PC-3 (cell line): ENCODE data around the gene SECISBP2L. TPM values are rescaled to one million over a fixed set of nuclear protein-coding genes. Genes with fewer than 3 reads are reported as not detected.
A peak's percentile ranks its signal among the peaks of the same experiment; 100 is the strongest.

Experiments used
- ATAC-seq: fragments of 200-7000 bp; cut with Tn5 transposase; 2 replicates; pipeline ENCODE4 v1.9.1; 2020; ENCODE audit warnings: mild to moderate bottlenecking, moderate library complexity
- BruUV-seq: library from RNA; stranded (reverse); fragments of 400-500 nt; replicated peaks from 2 replicates; lab custom pipeline; 2021; lab: Mats Ljungman, UMichigan
- CTCF ChIA-PET: fragments of 300-600 bp; sonication (Branson Sonifier 250); formaldehyde crosslinking; loops from one replicate; lab custom pipeline; 2022; ENCODE audit warnings: antibody characterized with exemption; lab: Charles Lee
- POLR2A ChIA-PET: fragments of 300-600 bp; sonication (Branson Sonifier 250); formaldehyde crosslinking; loops from one replicate; lab custom pipeline; 2022; ENCODE audit warnings: antibody characterized with exemption; ENCODE audit not compliant: unreplicated experiment; lab: Charles Lee
- DNase-seq: peaks from one replicate; pipeline ENCODE4 v3.0.0-alpha.2; 2015
- H2AFZ ChIP-seq: fragments of 300-600 bp; sonication (generic); 2 replicates; pipeline ENCODE4 v1.6.0; 2016; ENCODE audit warnings: antibody characterized with exemption, low read length
- H3F3A ChIP-seq: fragments of 300-600 bp; sonication (generic); one replicate; pipeline ENCODE4 v1.6.0; 2017; ENCODE audit warnings: antibody characterized with exemption, low read length, control low read depth, mild to moderate bottlenecking; ENCODE audit not compliant: unreplicated experiment
- H3K27ac ChIP-seq: fragments of 300-600 bp; sonication (generic); 2 replicates; pipeline ENCODE4 v1.5.1; 2016; ENCODE audit warnings: mild to moderate bottlenecking, low read length
- H3K27me3 ChIP-seq: fragments of 300-600 bp; sonication (generic); 2 replicates; pipeline ENCODE4 v1.6.1; 2016; ENCODE audit warnings: low read length, mixed read lengths
- H3K36me3 ChIP-seq: fragments of 300-600 bp; sonication (generic); 2 replicates; pipeline ENCODE4 v1.6.1; 2016; ENCODE audit warnings: low read depth, mixed run types, low read length, mixed read lengths
- H3K4me1 ChIP-seq: fragments of 300-600 bp; sonication (generic); 2 replicates; pipeline ENCODE4 v1.5.1; 2016; ENCODE audit warnings: low read length; ENCODE audit not compliant: insufficient read depth
- H3K4me2 ChIP-seq: fragments of 300-600 bp; sonication (generic); 2 replicates; pipeline ENCODE4 v1.6.0; 2016; ENCODE audit warnings: low read length
- H3K4me3 ChIP-seq: fragments of 300-600 bp; sonication (generic); 2 replicates; pipeline ENCODE4 v1.5.1; 2016; ENCODE audit warnings: mild to moderate bottlenecking, low read length, mixed read lengths
- H3K79me2 ChIP-seq: fragments of 300-600 bp; sonication (generic); 2 replicates; pipeline ENCODE4 v1.6.1; 2017; ENCODE audit warnings: low read length, mixed read lengths
- H3K9ac ChIP-seq: fragments of 300-600 bp; sonication (generic); 2 replicates; pipeline ENCODE4 v1.6.0; 2016; ENCODE audit warnings: mild to moderate bottlenecking, low read length
- H3K9me2 ChIP-seq: fragments of 300-600 bp; sonication (generic); replicated peaks from 2 replicates; pipeline ENCODE4 v1.6.1; 2016; ENCODE audit warnings: mixed run types, low read length, mixed read lengths
- H3K9me3 ChIP-seq: fragments of 300-600 bp; sonication (generic); 2 replicates; pipeline ENCODE4 v1.6.1; 2016; ENCODE audit warnings: low read length, mixed read lengths
- H4K20me1 ChIP-seq: fragments of 300-600 bp; sonication (generic); 2 replicates; pipeline ENCODE4 v1.6.1; 2016; ENCODE audit warnings: low read length, mixed read lengths
- CTCF ChIP-seq: fragments of 300-600 bp; sonication (generic); conservative IDR thresholded peaks from 2 replicates; pipeline ENCODE4 v1.5.1; 2017; ENCODE audit warnings: antibody characterized with exemption, low read depth, mild to moderate bottlenecking, low read length
- EZH2 ChIP-seq: fragments of 300-600 bp; sonication (generic); IDR thresholded peaks from one replicate; pipeline ENCODE4 v1.6.1; 2017; ENCODE audit warnings: antibody characterized with exemption, mild to moderate bottlenecking, low read length; ENCODE audit not compliant: unreplicated experiment
- EZH2phosphoT487 ChIP-seq: fragments of 300-600 bp; sonication (generic); IDR thresholded peaks from 2 replicates; pipeline ENCODE4 v1.6.1; 2018; ENCODE audit warnings: mild to moderate bottlenecking, antibody characterized with exemption, low read length, borderline replicate concordance
- intact Hi-C: fragments of 100-400 bp; cut with micrococcal nuclease; formaldehyde crosslinking; loops from 2 replicates; pipeline ENCODE4 v1.9.0; 2023
- total RNA-seq: library from RNA; depleted of rRNA; stranded (reverse); fragments of >200 nt; gene quantifications from 2 replicates; pipeline ENCODE4 v1.2.3, GENCODE V29; 2014

Gene SECISBP2L
- total RNA-seq, 1 experiment from 2014 or later: 18.6 TPM

GRCh38 chr15:49036650-49037545, 9.3 kb downstream of the SECISBP2L start:
- H3K4me2 ChIP-seq: peak overlapping the region; percentile 46; the same call in 1 of the 2 replicates
- no peaks in the 10 kb centered on the region for H3F3A ChIP-seq
- BruUV-seq: no TSS peak
- DNase-seq (peak; percentile 76), ATAC-seq (peak; percentile 91)
- H3K9me2 ChIP-seq: no peaks in the 10 kb centered on the region
- H4K20me1 ChIP-seq: no peaks in the 10 kb centered on the region
- intact Hi-C loops: no loop called here
- no peak overlapping the region for H2AFZ ChIP-seq
- peaks cover 33% of the 10 kb centered on the region for H3K79me2 ChIP-seq
- H3K27me3 ChIP-seq: no peaks in the 10 kb centered on the region
- peaks cover 8% of the 10 kb centered on the region; the same call in 1 of the 2 replicates for H3K36me3 ChIP-seq
- H3K4me3 ChIP-seq: no peak overlapping the region
- no peak overlapping the region for H3K27ac ChIP-seq
- TF ChIP-seq CTCF: no peak
- no peak for TF ChIP-seq EZH2
- no peak for TF ChIP-seq EZH2phosphoT487
- peaks cover 29% of the 10 kb centered on the region for H3K4me1 ChIP-seq
- no peaks in the 10 kb centered on the region for H3K9me3 ChIP-seq
- H3K9ac ChIP-seq: no peak overlapping the region
- CTCF ChIA-PET: interaction anchor here (0.6 kb wide), 1 partner anchor 46 kb away, joined by 10 read pairs; no protein-coding TSS in a partner anchor
- POLR2A ChIA-PET: interaction anchor here (0.6 kb wide), 1 partner anchor 9 kb away, joined by 4 read pairs; the partner anchor contains the start of gene SECISBP2L

- Histone ChIP-seq H3K4me1 (peaks cover 29% of the 10 kb centered on the region), H3K9me3 (no peaks in the 10 kb centered on the region), H3K4me2 (no peak overlapping the region), H3K9ac (no peak overlapping the region), H3K4me3 (no peak overlapping the region), H4K20me1 (no peaks in the 10 kb centered on the region), H2AFZ (no peak overlapping the region), H3F3A (no peaks in the 10 kb centered on the region), H3K27ac (no peak overlapping the region), H3K27me3 (no peaks in the 10 kb centered on the region), H3K9me2 (no peaks in the 10 kb centered on the region), H3K79me2 (peaks cover 23% of the 10 kb centered on the region), H3K36me3 (peaks cover 8% of the 10 kb centered on the region; the same call in 1 of the 2 replicates)
- ATAC-seq (no peak), DNase-seq (no peak)
- intact Hi-C loops: no loop called here
- no TSS peak for BruUV-seq
- no peak for TF ChIP-seq EZH2phosphoT487
- ChIA-PET CTCF (interaction anchor here (0.5 kb wide), 1 partner anchor 144 kb away, joined by 5 read pairs; no protein-coding TSS in a partner anchor), POLR2A (no interaction called here)
Observed at GRCh38 chr15:49035825-49036224, 10.4 kb downstream of the SECISBP2L start.

- POLR2A ChIA-PET: no interaction called here
- H3K36me3 ChIP-seq: peaks cover 8% of the 10 kb centered on the region; the same call in 1 of the 2 replicates
- no peak overlapping the region for H3K9ac ChIP-seq
- H3K79me2 ChIP-seq: peaks cover 4% of the 10 kb centered on the region
- H3F3A ChIP-seq: no peaks in the 10 kb centered on the region
- H3K4me1 ChIP-seq: peaks cover 18% of the 10 kb centered on the region
- TF ChIP-seq EZH2: no peak
- TF ChIP-seq EZH2phosphoT487: no peak
- no peak for TF ChIP-seq CTCF
- no TSS peak for BruUV-seq
- H3K4me2 ChIP-seq: no peak overlapping the region
- CTCF ChIA-PET: no interaction called here
- H3K9me3 ChIP-seq: no peaks in the 10 kb centered on the region
- H3K9me2 ChIP-seq: no peaks in the 10 kb centered on the region
- H3K27me3 ChIP-seq: no peaks in the 10 kb centered on the region
- intact Hi-C loops: no loop called here
- DNase-seq: no peak
- H2AFZ ChIP-seq: no peak overlapping the region
- H4K20me1 ChIP-seq: no peaks in the 10 kb centered on the region
- H3K4me3 ChIP-seq: no peak overlapping the region
- no peak overlapping the region for H3K27ac ChIP-seq
- ATAC-seq: no peak
Observed at GRCh38 chr15:49032601-49033145, 13.6 kb downstream of the SECISBP2L start.
